ENCODE measurements around the gene TRMT2A.
"Not testable (repeated sequence)": the region's sequence is repeated elsewhere in the genome, so short reads cannot be mapped to it uniquely, and the experiment has no call there.

Gene TRMT2A

GRCh38 chr22:20083157-20083890 lies 33.7 kb downstream of the TRMT2A start:
- no peak for DNase-seq

DNA sequence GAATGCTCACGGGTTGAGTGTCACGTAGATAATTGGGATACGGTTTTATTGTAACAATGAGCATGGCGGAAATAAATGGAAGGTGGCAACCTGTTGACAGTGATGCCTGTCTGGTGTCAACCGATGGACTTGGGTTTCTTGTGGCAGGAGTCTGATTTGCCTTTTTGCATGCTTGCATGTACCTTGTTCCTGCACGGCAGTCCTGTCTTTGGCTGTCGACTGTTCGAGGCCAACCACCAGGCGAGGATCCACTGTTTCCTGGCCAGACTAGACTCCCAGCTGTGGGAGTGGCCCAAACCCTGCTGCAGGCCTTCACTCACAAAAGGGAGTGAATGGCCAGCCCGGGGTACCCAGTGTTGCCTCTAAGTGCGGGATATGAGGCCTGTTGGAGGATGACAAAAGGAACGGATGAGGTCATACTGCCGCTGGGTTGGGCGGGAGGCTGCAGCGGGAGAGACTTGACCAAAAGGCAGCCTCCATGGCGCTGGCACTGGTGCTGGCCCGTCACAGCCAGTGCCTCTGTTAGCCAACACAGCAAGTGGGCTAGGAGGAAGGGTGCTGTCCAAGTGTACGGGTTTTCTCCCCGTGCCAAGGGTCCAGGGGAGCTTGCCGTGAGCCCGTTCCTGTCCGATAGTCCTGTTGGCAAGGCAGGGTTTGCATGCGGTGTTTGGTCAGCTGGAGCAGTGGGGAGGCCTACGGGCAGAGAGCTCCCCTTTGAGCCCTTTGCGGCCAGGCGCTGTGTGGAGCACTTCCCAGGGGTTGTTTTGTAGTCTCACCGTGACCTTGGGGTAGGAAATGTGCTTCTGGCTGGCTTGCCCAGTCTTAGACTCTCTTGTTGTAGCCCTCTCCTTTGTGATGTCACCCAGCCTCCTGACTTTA lies 36.0 kb downstream of the TRMT2A start:
- DNase-seq: peak; percentile 80

- peak; percentile 75 for DNase-seq
Observed at GRCh38 chr22:20080445-20080775, 36.6 kb downstream of the TRMT2A start.

DNA sequence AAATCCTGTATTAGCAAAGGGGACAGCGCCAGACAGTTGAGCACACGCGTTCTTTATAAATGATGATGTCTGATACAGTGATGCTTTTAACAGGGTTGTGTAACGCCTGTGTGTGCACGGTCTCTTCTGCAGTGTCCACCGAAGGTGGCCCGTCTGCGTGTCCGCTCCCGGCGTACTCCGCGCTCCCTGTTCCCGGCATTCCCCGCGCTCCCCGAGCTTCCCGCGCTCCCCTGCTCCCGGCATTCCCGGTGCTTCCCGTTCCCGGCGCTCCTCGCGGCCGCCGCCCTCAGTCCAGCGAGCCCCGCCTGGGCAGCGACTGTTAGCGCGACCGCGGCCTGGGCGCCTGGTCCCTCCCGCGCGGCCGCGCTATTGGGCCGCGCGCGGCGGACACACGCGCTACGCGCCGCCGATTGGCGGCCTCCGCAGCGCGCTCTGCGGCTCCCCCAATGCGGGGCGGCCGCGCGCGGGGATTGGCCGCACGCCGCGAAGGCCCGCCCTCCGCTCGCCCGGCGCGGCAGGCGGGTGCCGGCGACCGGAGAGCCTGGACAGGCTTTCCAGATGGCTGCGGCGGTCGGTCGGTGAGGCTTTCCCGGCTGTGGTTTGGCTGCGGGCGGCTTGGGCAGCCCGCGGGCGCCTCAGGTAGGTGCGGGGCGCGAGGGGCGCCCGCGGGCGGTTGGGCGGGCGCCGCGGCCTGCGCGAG lies 37.1 kb downstream of the TRMT2A start, which contains the start of gene DGCR8:
Gene DGCR8 (plus strand): TSS at position 497 of the 700 bp plus-strand sequence. CDS start 5,723 bp downstream, outside the sequence.
- peak; percentile 96 for DNase-seq

DNA sequence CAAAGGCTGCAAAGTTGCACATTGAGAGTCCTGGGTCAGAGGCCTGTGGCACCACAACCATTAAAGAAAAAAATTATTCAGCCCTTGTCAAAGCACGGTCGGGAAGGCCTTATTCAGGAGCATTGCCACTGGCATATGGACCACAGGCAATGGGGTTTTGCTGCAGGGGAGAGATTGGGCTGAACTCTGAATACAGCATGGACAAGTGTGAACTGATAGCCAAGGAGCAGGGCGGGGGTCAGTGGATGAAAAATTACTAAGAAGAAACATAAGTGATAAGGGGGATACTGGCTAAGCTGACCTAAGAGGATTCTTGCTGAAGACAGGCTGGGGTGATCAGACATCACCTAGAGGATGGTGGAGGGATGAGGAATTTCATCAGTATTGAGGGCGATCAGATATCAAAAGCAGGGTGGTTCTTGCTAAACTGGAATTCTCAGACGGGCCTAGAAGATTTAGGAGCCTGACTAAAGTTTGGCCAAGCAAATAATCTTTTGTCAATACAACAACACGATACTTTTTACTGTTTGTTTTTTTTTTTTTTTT lies 40.3 kb downstream of the TRMT2A start:
- DNase-seq: no peak

DNA sequence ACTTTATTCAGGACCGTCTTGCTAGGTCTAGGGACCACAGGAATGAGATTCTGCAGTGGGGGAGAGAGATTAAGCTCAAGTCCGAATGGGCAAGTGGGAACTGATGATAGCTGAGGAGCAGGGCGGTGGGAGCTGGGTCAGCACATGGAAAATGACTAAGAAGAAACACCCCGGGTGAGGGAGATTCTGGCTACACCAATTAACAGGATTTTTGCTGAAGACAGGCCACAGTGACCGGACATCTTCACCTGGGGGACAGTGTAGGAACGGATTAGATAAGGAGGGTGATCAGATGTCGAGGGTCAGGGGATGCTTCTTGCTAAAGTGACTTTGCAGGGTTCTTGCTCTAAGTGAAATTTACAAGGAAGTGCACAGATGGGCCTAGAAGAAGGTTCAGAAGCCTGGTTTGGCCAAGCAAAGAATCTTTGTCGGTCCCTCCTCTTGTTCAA lies 45.5 kb downstream of the TRMT2A start:
- DNase-seq: no peak

- DNase-seq: no peak
Observed at GRCh38 chr22:20069331-20070042, 47.5 kb downstream of the TRMT2A start.

DNA sequence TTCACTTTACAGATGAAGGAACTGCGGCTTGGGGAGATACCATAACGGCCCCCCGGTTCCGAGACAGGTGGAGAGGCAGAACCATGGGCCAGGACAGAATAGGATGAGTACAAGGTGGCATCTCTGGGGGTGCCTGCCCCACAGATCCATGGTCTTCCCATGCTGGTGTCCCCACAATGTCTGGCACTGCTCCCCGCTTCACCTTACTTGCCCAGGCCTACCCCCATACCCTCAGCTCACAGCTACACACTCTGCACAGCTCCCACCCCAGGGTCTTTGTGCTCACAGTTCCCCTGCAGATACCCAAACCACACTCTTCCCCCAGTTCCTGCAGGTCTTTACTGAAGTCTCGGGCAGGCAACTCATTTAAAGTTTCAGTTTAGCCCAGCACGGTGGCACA lies 48.4 kb downstream of the TRMT2A start:
- no peak for DNase-seq

DNA sequence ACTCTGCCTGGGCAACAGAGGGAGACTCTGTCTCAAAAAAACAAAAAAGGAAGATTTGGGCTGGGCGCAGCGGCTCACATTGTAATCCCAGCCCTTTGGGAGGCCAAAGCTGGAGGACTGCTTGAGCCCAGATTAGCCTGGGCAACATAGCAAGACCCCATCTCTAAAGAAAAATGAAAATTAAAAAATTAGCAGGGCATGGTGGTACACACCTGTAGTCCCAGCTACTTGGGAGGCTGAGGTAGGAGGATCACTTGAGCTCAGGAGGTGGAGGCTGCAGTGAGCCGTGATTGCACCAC lies 49.7 kb downstream of the TRMT2A start:
- not testable (repeated sequence) for DNase-seq

GRCh38 chr22:20066617-20067383 lies 50.2 kb downstream of the TRMT2A start:
- DNase-seq: no peak

- DNase-seq: no peak
Observed at GRCh38 chr22:20065896-20066616, 51.0 kb downstream of the TRMT2A start.

DNA sequence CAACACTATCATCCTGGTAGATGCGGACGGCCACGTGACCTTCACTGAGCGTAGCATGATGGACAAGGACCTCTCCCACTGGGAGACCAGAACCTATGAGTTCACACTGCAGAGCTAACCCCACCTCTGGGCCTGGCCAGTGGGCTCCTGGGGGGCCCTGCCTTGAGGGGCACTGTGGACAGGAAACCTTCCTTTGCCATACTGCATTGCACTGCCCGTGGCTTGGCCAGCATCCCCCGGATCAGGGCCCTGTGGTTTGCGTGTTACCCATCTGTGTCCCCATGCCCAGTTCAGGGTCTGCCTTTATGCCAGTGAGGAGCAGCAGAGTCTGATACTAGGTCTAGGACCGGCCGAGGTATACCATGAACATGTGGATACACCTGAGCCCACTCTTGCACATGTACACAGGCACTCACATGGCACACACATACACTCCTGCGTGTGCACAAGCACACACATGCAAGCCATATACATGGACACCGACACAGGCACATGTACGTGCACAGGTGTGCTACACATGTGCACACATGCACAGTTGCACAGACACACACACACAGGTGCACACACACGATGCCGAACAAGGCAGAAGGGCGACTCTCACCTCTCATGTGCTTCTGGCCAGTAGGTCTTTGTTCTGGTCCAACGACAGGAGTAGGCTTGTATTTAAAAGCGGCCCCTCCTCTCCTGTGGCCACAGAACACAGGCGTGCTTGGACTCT lies 52.3 kb downstream of the TRMT2A start:
- DNase-seq: no peak

- DNase-seq: no peak
Observed at GRCh38 chr22:20064140-20064480, 52.9 kb downstream of the TRMT2A start.

DNA sequence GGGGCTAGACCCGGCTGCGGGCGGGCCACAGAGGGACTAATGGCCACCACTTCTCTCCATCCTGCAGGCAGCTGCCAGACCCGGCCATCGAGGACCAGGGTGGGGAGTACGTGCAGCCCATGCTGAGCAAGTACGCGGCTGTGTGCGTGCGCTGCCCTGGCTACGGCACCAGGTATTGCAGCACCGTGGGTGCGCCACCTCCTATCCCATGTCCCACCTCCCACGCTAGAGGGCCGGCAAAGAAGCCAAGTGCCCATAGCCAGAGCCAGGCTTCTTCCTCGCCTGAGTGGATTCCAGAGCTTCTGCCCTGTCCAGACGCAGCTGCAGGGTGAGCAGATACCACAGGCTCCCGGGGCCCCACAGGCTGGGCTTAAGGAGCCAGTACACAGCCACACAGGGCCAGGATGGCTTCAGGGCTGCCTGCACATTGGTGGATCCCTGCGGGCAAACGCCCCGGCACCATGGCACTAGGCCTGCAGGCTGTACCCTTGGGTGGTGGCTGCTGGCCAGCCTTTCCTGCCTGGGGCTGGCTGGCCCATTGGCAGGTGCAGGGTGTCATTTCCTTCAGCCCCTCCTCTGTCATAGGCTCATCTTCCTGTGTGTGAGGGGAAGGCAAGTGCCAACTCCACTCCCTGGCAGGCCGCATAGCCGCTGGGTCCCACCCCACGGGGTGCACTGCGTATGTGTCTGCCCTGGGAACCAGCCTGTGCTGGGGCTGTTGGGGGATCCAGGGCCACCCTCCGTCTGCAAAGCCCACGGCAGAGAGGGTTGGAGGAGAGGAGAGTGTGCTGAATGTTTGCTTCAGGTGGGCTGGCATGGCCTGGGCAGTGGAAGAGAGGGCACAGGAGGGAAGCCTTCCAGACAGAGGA lies 53.5 kb downstream of the TRMT2A start:
- no peak for DNase-seq

- DNase-seq: no peak
Observed at GRCh38 chr22:20062766-20063083, 54.3 kb downstream of the TRMT2A start.

GRCh38 chr22:20062043-20062765 lies 54.8 kb downstream of the TRMT2A start:
- DNase-seq: no peak

Measured in islet precursor cell (in vitro differentiated cells).